SHP77 (cell line): Measurements from ENCODE around the gene KLK14.

Experiments
- DNase-seq, 2 experiments: peaks; one replicate each; lab custom pipeline; 2025; lab: John Stamatoyannopoulos, UW

KLK14 gene

GRCh38 chr19:51082611-51083010, at the start of gene KLK14:
TSS of gene KLK14 (minus strand) at chr19:51082887. CDS start at chr19:51082614, 273 bp downstream.
- no peak for DNase-seq

- DNase-seq, result no peak
Observed at GRCh38 chr19:51131780-51132680, 49.3 kb upstream of the KLK14 start.

DNA sequence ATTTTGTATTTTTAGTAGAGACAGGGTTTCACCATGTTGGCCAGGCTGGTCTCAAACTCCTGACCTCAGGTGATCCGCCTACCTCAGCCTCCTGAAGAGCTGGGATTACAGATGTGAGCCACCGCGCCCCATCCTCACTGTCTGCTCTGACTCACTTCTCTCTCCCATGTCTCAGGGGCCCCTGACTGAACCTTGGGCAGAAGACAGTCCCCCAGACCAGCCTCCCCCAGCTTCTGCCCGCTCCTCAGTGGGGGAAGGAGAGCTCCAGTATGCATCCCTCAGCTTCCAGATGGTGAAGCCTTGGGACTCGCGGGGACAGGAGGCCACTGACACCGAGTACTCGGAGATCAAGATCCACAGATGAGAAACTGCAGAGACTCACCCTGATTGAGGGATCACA, 47.0 kb upstream of the KLK14 start:
- no peak for DNase-seq

DNA sequence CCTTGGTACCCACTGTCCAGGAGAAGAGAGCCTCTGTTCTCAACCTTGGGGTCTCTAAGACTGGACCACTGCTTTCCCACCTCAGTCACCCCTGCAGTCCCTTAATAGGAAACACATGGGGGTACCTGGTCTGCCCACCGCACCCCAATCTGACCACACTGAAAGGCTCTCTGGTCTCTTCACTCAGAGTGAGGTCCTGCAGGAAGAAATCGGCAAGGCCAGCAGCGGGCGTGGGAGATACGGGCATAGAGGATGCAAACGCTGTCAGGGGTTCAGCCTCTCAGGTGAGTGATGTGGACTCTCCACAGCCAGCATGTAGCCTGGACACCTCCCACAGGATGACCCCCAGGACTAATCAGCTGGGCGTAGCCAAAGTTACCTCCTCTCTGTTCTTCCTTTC, 45.5 kb upstream of the KLK14 start:
- no peak for DNase-seq

- DNase-seq, result no peak
Observed at GRCh38 chr19:51127755-51128154, 45.1 kb upstream of the KLK14 start.

GRCh38 chr19:51127032-51127431, 44.3 kb upstream of the KLK14 start:
- no peak for DNase-seq

DNA sequence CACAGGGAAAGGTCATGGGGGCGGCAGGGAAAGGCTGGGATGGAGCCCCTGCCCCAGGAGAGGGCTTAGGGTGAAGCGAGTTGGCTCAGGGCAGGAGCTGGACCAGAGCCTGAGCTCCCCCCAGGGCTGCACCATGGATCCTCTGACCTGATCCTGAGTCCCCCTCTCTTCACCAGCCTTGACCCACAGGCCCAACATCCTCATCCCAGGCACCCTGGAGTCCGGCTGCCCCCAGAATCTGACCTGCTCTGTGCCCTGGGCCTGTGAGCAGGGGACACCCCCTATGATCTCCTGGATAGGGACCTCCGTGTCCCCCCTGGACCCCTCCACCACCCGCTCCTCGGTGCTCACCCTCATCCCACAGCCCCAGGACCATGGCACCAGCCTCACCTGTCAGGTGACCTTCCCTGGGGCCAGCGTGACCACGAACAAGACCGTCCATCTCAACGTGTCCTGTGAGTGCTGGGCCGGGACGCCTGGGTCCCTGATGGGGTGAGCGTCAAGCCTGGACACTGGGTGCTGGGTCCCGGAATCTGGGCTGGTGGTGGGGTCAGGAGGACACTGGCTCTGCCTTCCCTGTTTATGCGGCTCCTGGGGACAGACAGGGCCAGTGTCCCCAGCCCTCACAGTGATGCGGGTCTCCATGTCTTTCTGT, 42.9 kb upstream of the KLK14 start:
- no peak for DNase-seq

DNA sequence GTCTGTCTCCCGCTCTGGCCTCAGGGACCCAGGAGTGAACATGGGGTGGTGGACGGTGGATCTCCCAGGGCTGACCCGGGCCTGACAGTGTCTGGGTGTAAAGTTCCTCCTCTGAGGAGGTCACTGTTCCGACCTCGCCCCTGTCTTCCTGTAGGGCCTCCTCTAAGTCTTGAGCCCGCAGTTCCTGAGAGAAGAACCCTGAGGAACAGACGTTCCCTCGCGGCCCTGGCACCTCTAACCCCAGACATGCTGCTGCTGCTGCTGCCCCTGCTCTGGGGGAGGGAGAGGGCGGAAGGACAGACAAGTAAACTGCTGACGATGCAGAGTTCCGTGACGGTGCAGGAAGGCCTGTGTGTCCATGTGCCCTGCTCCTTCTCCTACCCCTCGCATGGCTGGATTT, 42.0 kb upstream of the KLK14 start, which contains the start of gene SIGLEC9:
TSS of gene SIGLEC9 (plus strand) at position 178 of the 400 bp plus-strand sequence. CDS start at position 247, 69 bp downstream.
- DNase-seq, result no peak

GRCh38 chr19:51124216-51124615, 41.5 kb upstream of the KLK14 start:
- no peak for DNase-seq

DNA sequence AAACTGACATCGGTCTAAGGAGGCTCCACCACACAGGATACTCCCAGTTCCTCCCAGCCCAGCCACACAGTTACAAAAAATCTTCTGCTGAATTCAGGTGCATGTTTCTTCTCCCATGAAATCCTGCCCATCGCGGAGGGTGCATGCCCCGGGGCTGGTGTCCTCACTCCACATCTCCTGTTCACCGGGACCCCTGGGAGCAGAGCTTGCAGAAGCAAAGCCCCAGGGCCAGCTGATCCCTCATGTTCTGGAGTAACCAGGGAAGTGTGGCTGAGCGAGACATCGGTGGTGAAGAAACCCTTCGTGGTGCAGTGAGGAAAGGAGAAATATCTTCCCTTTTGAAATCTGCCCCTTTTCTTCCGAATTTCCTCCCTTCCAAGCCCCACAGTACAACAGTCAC, 41.1 kb upstream of the KLK14 start:
- DNase-seq, result no peak

DNA sequence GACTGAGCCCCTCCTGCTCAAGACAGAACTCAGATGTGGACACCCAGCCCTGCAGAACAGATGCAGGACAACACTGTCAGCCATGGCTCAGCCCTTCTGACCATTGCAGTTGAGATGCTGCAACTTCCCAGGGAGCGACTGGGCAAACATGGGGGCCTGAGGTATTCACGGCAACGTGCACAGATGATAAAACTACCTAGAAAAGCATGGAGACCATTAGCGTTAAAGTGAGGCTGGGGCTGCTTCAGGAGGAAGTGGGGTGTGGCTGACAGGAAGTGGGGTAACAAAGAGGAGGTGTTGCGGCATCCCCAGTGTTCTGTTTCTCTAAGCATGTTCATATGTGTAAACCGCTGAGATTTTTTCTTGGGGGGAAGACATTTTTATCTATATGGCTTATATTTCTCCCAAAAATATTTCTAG, 40.7 kb upstream of the KLK14 start:
- no peak for DNase-seq

- no peak for DNase-seq
Observed at GRCh38 chr19:51122112-51122981, 39.7 kb upstream of the KLK14 start.

- DNase-seq, result no peak
Observed at GRCh38 chr19:51121257-51121656, 38.6 kb upstream of the KLK14 start.

- DNase-seq, result no peak
Observed at GRCh38 chr19:51120160-51120559, 37.5 kb upstream of the KLK14 start.

DNA sequence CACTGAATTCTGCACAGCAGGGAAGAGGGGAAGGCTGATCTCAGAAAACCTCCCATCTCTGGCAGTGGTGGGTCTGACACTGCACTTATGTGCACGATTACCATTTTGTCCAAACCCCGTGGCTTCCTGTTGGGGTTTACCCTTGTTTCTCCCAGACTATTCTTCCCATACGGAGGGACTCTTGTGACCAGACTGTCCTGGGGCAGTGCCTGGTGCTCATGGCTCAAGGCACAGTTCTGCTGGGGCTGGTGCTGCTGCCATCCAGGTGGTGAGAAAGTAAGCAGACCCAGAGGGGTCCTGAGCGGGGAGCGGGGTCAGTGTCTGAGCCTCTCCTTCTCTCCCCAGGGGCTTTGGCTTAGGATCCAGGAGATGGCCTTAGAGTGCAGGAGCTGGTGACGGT, 36.9 kb upstream of the KLK14 start:
- DNase-seq, result no peak

DNA sequence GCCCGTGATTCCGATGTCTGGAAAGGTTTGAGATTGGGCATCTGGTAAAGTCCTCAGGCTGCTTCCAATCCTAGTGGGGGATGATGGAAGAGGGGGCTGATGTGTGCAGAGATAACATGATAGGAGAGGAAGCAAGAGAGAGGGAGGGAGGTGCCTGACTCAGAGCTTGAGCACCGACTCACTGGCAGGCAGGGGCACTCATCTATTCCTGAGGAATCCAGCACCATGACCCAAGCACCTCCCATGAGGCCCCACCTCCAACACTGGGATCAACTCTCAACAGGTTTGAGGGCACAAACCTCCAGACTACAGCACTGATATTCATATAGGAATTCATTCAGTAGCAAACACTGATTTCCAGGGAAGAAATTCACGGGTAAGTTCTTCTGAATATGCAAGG, 36.4 kb upstream of the KLK14 start:
- DNase-seq, result no peak

GRCh38 chr19:51116736-51117286, 34.1 kb upstream of the KLK14 start:
- DNase-seq, result no peak

GRCh38 chr19:51114087-51114729, 31.5 kb upstream of the KLK14 start:
- no peak for DNase-seq

GRCh38 chr19:51111606-51112005, 28.9 kb upstream of the KLK14 start:
- no peak for DNase-seq

- DNase-seq, result no peak
Observed at GRCh38 chr19:51110666-51110971, 27.9 kb upstream of the KLK14 start.

DNA sequence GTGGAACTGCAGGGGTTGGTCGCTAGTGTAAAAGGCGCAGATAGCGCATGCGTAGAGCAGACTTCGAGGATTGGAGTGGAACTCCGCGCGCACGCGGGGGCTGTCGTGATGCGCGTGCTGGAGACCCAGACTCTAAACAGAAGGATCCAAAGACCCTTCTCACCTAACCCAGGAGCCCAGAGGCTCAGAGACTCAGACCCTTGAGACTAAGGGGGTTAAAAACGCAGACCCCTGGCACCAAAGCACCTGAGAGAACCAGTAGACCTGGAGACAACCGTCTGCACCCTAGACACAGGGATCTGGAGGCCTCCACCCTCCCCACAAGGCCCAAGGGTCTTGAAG, 26.1 kb upstream of the KLK14 start:
- peak in 1 of 2 experiments; percentile 72 for DNase-seq
